Upper lobe of left lung (tissue), 4 donors: ENCODE results near the gene FBXL20.
"Not testable (repeated sequence)": the region's sequence is repeated elsewhere in the genome, so short reads cannot be mapped to it uniquely, and the experiment has no call there.

Experiments used
- EP300 ChIP-seq, 4 donors: sonication (generic); formaldehyde crosslinking; IDR thresholded peaks; one replicate each; pipeline ENCODE4 v1.5.1; 2017; ENCODE audit warnings: antibody characterized with exemption in 4 of 4, control low read depth in 2 of 4
- POLR2A ChIP-seq, 4 donors: fragments of 450-650 bp; IDR thresholded peaks; one replicate each; pipeline ENCODE4 v1.5.1; 2016 to 2017; ENCODE audit warnings: antibody characterized with exemption in 4 of 4, mild to moderate bottlenecking in 2 of 4
- POLR2AphosphoS5 ChIP-seq, 2 donors: sonication (generic); formaldehyde crosslinking; IDR thresholded peaks; one replicate each; pipeline ENCODE4 v1.5.1; 2017; ENCODE audit warnings: antibody characterized with exemption in 2 of 2
- TF ChIP-seq, protein P1 (sequence below), 6 experiments: fragments of 450-650 bp in 4 of 6; fragments of 200-600 bp in 2 of 6; sonication (generic) in 2 of 6; IDR thresholded peaks; one replicate each; pipeline ENCODE4 v1.5.1; 2016 to 2019; ENCODE audit warnings: antibody characterized with exemption in 6 of 6

DNA sequence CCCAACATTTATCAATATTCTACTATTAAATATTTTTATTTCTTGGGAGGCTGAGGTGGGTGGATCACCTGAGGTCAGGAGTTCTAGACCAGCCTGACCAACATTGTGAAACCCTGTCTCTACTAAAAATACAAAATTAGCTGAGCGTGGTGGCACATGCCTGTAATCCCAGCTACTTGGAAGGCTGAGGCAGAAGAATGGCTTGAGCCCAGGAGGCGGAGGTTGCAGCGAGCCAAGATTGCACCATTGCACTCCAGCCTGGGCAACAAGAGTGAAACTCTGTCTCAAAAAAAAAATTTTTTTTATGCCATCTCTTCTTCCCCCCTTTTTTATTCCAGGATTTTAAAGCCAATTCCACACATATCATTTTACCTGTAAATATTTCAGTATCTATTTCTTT lies 114.9 kb downstream of the FBXL20 start:
- TF ChIP-seq EP300, POLR2A, POLR2AphosphoS5 (IDR thresholded peaks at IDR 0.05): not testable (repeated sequence)
- TF ChIP-seq, protein P1, sequence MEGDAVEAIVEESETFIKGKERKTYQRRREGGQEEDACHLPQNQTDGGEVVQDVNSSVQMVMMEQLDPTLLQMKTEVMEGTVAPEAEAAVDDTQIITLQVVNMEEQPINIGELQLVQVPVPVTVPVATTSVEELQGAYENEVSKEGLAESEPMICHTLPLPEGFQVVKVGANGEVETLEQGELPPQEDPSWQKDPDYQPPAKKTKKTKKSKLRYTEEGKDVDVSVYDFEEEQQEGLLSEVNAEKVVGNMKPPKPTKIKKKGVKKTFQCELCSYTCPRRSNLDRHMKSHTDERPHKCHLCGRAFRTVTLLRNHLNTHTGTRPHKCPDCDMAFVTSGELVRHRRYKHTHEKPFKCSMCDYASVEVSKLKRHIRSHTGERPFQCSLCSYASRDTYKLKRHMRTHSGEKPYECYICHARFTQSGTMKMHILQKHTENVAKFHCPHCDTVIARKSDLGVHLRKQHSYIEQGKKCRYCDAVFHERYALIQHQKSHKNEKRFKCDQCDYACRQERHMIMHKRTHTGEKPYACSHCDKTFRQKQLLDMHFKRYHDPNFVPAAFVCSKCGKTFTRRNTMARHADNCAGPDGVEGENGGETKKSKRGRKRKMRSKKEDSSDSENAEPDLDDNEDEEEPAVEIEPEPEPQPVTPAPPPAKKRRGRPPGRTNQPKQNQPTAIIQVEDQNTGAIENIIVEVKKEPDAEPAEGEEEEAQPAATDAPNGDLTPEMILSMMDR (IDR thresholded peaks at IDR 0.05) = not testable (repeated sequence)
